HEK293T (cell line): ENCODE data around the gene CXCL9.

Experiments used
- BHLHE40 ChIP-seq: fragments of 450-650 bp; IDR thresholded peaks from 2 replicates; pipeline ENCODE4 v1.6.1; 2016; ENCODE audit warnings: mild to moderate bottlenecking, moderate library complexity, borderline replicate concordance
- ELF4 ChIP-seq: fragments of 450-650 bp; IDR thresholded peaks from 2 replicates; pipeline ENCODE4 v1.6.1; 2017; ENCODE audit warnings: antibody characterized with exemption
- FOXK2 ChIP-seq: fragments of 450-650 bp; IDR thresholded peaks from 2 replicates; pipeline ENCODE4 v1.6.1; 2016; ENCODE audit warnings: mild to moderate bottlenecking
- FOXM1 ChIP-seq: fragments of 450-650 bp; IDR thresholded peaks from 2 replicates; pipeline ENCODE4 v1.6.1; 2017; ENCODE audit warnings: mild to moderate bottlenecking, borderline replicate concordance
- HDGF ChIP-seq: fragments of 450-650 bp; IDR thresholded peaks from 2 replicates; pipeline ENCODE4 v1.6.1; 2017; ENCODE audit warnings: antibody characterized with exemption, borderline replicate concordance
- L3MBTL2 ChIP-seq: fragments of 450-650 bp; conservative IDR thresholded peaks from 2 replicates; pipeline ENCODE4 v1.6.1; 2016; ENCODE audit warnings: mild to moderate bottlenecking
- NFRKB ChIP-seq: fragments of 450-650 bp; IDR thresholded peaks from 2 replicates; pipeline ENCODE4 v1.6.1; 2016; ENCODE audit warnings: mild to moderate bottlenecking, moderate library complexity
- SUZ12 ChIP-seq: fragments of 450-650 bp; IDR thresholded peaks from 2 replicates; pipeline ENCODE4 v1.6.1; 2016; ENCODE audit warnings: mild to moderate bottlenecking

DNA sequence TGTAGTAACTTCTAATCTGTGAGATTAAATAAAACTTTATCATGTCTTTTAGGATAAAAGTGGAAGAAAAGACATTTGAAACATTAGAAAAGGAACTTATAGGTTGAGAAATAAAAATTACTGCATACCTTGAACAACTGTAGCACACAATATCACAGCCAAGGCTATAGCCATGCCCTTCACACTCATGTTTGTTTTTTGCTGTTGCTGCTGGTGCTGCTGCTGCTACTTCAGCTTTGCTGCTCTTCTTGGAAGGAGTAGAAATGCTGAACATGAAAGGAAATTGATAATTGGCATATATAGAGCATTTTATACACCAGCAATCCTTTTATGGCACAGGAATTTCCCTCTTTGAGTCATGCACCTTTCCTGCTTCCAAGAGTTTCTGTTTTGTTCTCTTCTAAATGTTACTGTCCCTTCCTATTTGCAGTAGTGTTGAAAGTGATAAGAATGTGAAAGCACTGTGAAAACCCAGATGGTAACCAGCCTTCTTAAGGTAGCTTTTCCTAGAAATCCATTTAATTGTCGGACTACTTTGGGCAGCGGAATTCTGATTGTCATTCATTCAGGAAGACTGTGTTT, 28.6 kb upstream of the CXCL9 start, which contains the start of gene CXCL11:
- TF ChIP-seq FOXK2, result no peak
- no peak for TF ChIP-seq BHLHE40
- TF ChIP-seq HDGF, result no peak
- no peak for TF ChIP-seq NFRKB
- TF ChIP-seq ELF4, result no peak
- TF ChIP-seq SUZ12, result no peak
- TF ChIP-seq FOXM1, result no peak
- TF ChIP-seq L3MBTL2, result no peak
